Measurements from ENCODE around the gene ITM2B. TPM values are rescaled to one million over a fixed set of nuclear protein-coding genes. Genes with fewer than 3 reads are reported as not detected.

ITM2B gene
- polyA plus RNA-seq, 1 donor (not counting 4 experiments of a cell fraction or from before 2014, with no cell fraction given): 401 TPM

DNA sequence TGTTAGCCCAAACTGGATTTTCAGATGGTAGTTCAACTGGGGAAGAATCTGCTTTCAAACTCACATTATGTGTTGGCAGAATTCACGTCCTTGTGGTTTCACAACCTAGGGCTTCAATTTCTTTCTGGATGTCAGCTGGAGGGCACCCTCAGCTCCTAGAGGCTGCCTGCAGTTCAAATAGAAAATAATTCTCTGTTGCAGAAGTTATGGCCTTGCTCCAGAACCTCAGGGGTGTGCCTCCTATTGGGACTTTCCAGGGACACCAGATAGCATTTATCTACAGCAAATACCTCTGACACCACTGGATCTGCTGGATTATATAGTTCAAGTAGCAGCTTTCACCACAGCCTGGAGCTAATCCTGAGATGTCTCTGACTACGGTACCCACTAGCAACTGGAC lies 58.7 kb downstream of the ITM2B start:
- no peak overlapping the region for H3K9ac ChIP-seq (ENCODE audit: control insufficient read depth, extremely low read depth, insufficient read depth, low read length)
- dilution Hi-C loops (cut with MboI; ENCODE audit: extremely low pct_ligation_motif_present, low sequenced_read_pairs): no loop called here
- TF ChIP-seq EZH2 (IDR thresholded peaks at IDR 0.05; ENCODE audit: low read length): no peak
- TF ChIP-seq, protein P1, sequence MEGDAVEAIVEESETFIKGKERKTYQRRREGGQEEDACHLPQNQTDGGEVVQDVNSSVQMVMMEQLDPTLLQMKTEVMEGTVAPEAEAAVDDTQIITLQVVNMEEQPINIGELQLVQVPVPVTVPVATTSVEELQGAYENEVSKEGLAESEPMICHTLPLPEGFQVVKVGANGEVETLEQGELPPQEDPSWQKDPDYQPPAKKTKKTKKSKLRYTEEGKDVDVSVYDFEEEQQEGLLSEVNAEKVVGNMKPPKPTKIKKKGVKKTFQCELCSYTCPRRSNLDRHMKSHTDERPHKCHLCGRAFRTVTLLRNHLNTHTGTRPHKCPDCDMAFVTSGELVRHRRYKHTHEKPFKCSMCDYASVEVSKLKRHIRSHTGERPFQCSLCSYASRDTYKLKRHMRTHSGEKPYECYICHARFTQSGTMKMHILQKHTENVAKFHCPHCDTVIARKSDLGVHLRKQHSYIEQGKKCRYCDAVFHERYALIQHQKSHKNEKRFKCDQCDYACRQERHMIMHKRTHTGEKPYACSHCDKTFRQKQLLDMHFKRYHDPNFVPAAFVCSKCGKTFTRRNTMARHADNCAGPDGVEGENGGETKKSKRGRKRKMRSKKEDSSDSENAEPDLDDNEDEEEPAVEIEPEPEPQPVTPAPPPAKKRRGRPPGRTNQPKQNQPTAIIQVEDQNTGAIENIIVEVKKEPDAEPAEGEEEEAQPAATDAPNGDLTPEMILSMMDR (optimal IDR thresholded peaks at IDR 0.05 in 1 of 3, IDR thresholded peaks at IDR 0.05 in 1 of 3, conservative IDR thresholded peaks at IDR 0.05 in 1 of 3; ENCODE audit: extremely low read depth in 1 of 3, insufficient read depth in 2 of 3, low read length in 3 of 3): no peak
- no peaks in the 10 kb centered on the region for H3K9me3 ChIP-seq (ENCODE audit: control insufficient read depth, low read depth, low read length)
- no peak overlapping the region for H3K4me2 ChIP-seq (ENCODE audit: control insufficient read depth, extremely low read depth, insufficient read depth, low read depth, low read length)
- no peaks in the 10 kb centered on the region for H3K4me1 ChIP-seq (ENCODE audit: control insufficient read depth, extremely low read depth, insufficient read depth, low read length)
- no peaks in the 10 kb centered on the region for H3K27me3 ChIP-seq (ENCODE audit: control insufficient read depth, extremely low read depth, insufficient read depth, low read length)
- no peak for DNase-seq (ENCODE audit: low read depth, low spot score)
- H4K20me1 ChIP-seq (ENCODE audit: control insufficient read depth, extremely low read depth, insufficient read depth, low read length): no peaks in the 10 kb centered on the region
- H3K79me2 ChIP-seq (ENCODE audit: control insufficient read depth, insufficient read depth, low read length): no peaks in the 10 kb centered on the region
- H2AFZ ChIP-seq (ENCODE audit: control insufficient read depth, low read length): no peak overlapping the region
- no peak overlapping the region for H3K4me3 ChIP-seq (ENCODE audit: control insufficient read depth in 2 of 3, extremely low read depth in 1 of 3, insufficient read depth in 2 of 3, low read depth in 1 of 3, low read length in 3 of 3)
- H3K36me3 ChIP-seq (ENCODE audit: control insufficient read depth in 2 of 2, extremely low read depth in 1 of 2, insufficient read depth in 2 of 2, low read length in 2 of 2): no peaks in the 10 kb centered on the region
- no peak overlapping the region for H3K27ac ChIP-seq (ENCODE audit: control insufficient read depth, insufficient read depth, low read length)
- no peaks in the 10 kb centered on the region for H3K9me1 ChIP-seq (ENCODE audit: control insufficient read depth, extremely low read depth, insufficient read depth, low read length)
- FAIRE-seq: no peak

DNA sequence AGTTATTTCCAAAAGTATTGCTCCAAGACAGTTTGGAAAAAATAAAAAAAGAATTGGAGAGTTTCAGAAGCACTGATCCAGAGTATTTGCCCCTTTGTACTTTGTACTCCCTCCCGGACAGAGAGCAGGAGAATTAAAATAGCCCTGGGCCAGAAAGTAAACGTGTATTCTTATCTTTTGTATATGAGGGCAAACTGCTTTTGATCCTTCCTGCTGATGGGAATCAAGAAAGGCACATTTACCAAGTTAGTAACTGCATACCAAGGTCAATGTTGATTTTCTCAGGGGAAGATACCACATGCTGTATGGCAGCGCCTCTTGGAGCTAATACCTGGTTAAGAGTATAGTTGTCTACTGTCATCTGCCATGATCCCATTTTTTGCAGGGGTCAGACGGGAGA lies 59.6 kb downstream of the ITM2B start:
- Histone ChIP-seq H3K4me1 (ENCODE audit: control insufficient read depth, extremely low read depth, insufficient read depth, low read length) (no peaks in the 10 kb centered on the region), H3K79me2 (ENCODE audit: control insufficient read depth, insufficient read depth, low read length) (no peaks in the 10 kb centered on the region), H3K27me3 (ENCODE audit: control insufficient read depth, extremely low read depth, insufficient read depth, low read length) (no peaks in the 10 kb centered on the region), H3K9ac (ENCODE audit: control insufficient read depth, extremely low read depth, insufficient read depth, low read length) (no peak overlapping the region), H4K20me1 (ENCODE audit: control insufficient read depth, extremely low read depth, insufficient read depth, low read length) (no peaks in the 10 kb centered on the region), H3K9me1 (ENCODE audit: control insufficient read depth, extremely low read depth, insufficient read depth, low read length) (no peaks in the 10 kb centered on the region), H3K4me3 (ENCODE audit: control insufficient read depth in 2 of 3, extremely low read depth in 1 of 3, insufficient read depth in 2 of 3, low read depth in 1 of 3, low read length in 3 of 3) (no peak overlapping the region), H3K9me3 (ENCODE audit: control insufficient read depth, low read depth, low read length) (no peaks in the 10 kb centered on the region), H2AFZ (ENCODE audit: control insufficient read depth, low read length) (no peak overlapping the region), H3K4me2 (ENCODE audit: control insufficient read depth, extremely low read depth, insufficient read depth, low read depth, low read length) (no peak overlapping the region), H3K36me3 (ENCODE audit: control insufficient read depth in 2 of 2, extremely low read depth in 1 of 2, insufficient read depth in 2 of 2, low read length in 2 of 2) (no peaks in the 10 kb centered on the region), H3K27ac (ENCODE audit: control insufficient read depth, insufficient read depth, low read length) (no peak overlapping the region)
- no peak for DNase-seq (ENCODE audit: low read depth, low spot score)
- no peak for TF ChIP-seq EZH2 (IDR thresholded peaks at IDR 0.05; ENCODE audit: low read length)
- TF ChIP-seq, protein P1 (optimal IDR thresholded peaks at IDR 0.05 in 1 of 3, IDR thresholded peaks at IDR 0.05 in 1 of 3, conservative IDR thresholded peaks at IDR 0.05 in 1 of 3; ENCODE audit: extremely low read depth in 1 of 3, insufficient read depth in 2 of 3, low read length in 3 of 3): no peak
- dilution Hi-C loops (cut with MboI; ENCODE audit: extremely low pct_ligation_motif_present, low sequenced_read_pairs): no loop called here
- no peak for FAIRE-seq
